Mammary epithelial cell (primary cell): ENCODE results near the gene XXYLT1.

Source experiments
- CTCF ChIP-seq, 2 donors: IDR thresholded peaks in 1 of 2; conservative IDR thresholded peaks in 1 of 2; 2 replicates each; pipeline ENCODE4 v1.5.1; 2011 to 2012; ENCODE audit warnings: inconsistent platforms in 2 of 2, low read length in 2 of 2, mild to moderate bottlenecking in 2 of 2, control low read depth in 1 of 2, low read depth in 1 of 2; ENCODE audit not compliant: insufficient read depth in 1 of 2; ENCODE audit errors: extremely low read depth in 1 of 2
- EZH2 ChIP-seq: IDR thresholded peaks from 2 replicates; pipeline ENCODE4 v1.6.1; 2012; ENCODE audit warnings: low read length, inconsistent platforms, borderline replicate concordance

GRCh38 chr3:195073866-195074860 is 196.8 kb downstream of the XXYLT1 start:
- TF ChIP-seq CTCF (conservative IDR thresholded peaks at IDR 0.05 in 1 of 2, IDR thresholded peaks at IDR 0.05 in 1 of 2; ENCODE audit: extremely low read depth in 1 of 2, insufficient read depth in 1 of 2, low read depth in 1 of 2, low read length in 2 of 2): no peak
- no peak for TF ChIP-seq EZH2
